AG04449 (cell line): ENCODE measurements around the gene SUCLG2.

Experiments used
- CTCF ChIA-PET: fragments of 350-600 bp; formaldehyde crosslinking; extraction: SDS; loops from one replicate; lab custom pipeline; 2021; ENCODE audit warnings: antibody characterized with exemption; lab: Yijun Ruan, JAX
- POLR2A ChIA-PET: fragments of 400-600, 350-600 bp; formaldehyde crosslinking; extraction: SDS; loops from one replicate; lab custom pipeline; 2020; ENCODE audit warnings: antibody characterized with exemption, inconsistent platforms; lab: Yijun Ruan, JAX
- DNase-seq: peaks from one replicate; pipeline ENCODE4 v3.0.0-alpha.2; 2010; ENCODE audit warnings: low read depth, low spot score
- H3K4me3 ChIP-seq: 2 replicates; pipeline ENCODE4 v1.5.1; 2011; ENCODE audit warnings: low read depth, mild to moderate bottlenecking, control low read depth, low read length
- CTCF ChIP-seq: IDR thresholded peaks from one replicate; pipeline ENCODE4 v1.5.1; 2011; ENCODE audit warnings: mild to moderate bottlenecking, moderate library complexity, low read length, control low read depth, inconsistent platforms; ENCODE audit not compliant: insufficient read depth; ENCODE audit errors: missing control alignments

Gene SUCLG2

GRCh38 chr3:67386451-67386850 is 268.0 kb downstream of the SUCLG2 start:
- no peak for DNase-seq
- ChIA-PET CTCF (interaction anchor here (1.3 to 9.8 kb wide), 3 partner anchors 13 to 405 kb away, joined by 3 to 141 read pairs (median 89); no protein-coding TSS in a partner anchor), POLR2A (no interaction called here)
- no peak for TF ChIP-seq CTCF
- H3K4me3 ChIP-seq = no peak overlapping the region

GRCh38 chr3:67384760-67385397 is 269.5 kb downstream of the SUCLG2 start:
- ChIA-PET CTCF (interaction anchor here (0.6 to 9.8 kb wide), 19 partner anchors 11 to 1494 kb away, joined by 3 to 141 read pairs (median 4); no protein-coding TSS in a partner anchor), POLR2A (no interaction called here)
- no peak overlapping the region for H3K4me3 ChIP-seq
- DNase-seq = no peak
- peak; percentile 68 for TF ChIP-seq CTCF

- no peak overlapping the region for H3K4me3 ChIP-seq
- CTCF ChIA-PET = interaction anchor here (0.6 to 9.8 kb wide), 22 partner anchors 10 to 1494 kb away, joined by 3 to 141 read pairs (median 4); no protein-coding TSS in a partner anchor
- DNase-seq = no peak
- POLR2A ChIA-PET = no interaction called here
- TF ChIP-seq CTCF = no peak
Measured at GRCh38 chr3:67384016-67384415, 270.4 kb downstream of the SUCLG2 start.

GRCh38 chr3:67383379-67383778 is 271.0 kb downstream of the SUCLG2 start:
- H3K4me3 ChIP-seq = no peak overlapping the region
- POLR2A ChIA-PET = no interaction called here
- CTCF ChIA-PET = interaction anchor here (0.8 to 9.8 kb wide), 13 partner anchors 17 to 408 kb away, joined by 3 to 141 read pairs (median 4); partner anchors contain the start of gene SUCLG2
- TF ChIP-seq CTCF = no peak
- no peak for DNase-seq

GRCh38 chr3:67382536-67382935 is 271.9 kb downstream of the SUCLG2 start:
- ChIA-PET POLR2A (no interaction called here), CTCF (interaction anchor here (0.8 to 9.8 kb wide), 11 partner anchors 15 to 409 kb away, joined by 3 to 141 read pairs (median 5); partner anchors contain the start of gene SUCLG2)
- no peak for TF ChIP-seq CTCF

GRCh38 chr3:67381667-67382272 is 272.6 kb downstream of the SUCLG2 start:
- DNase-seq = no peak
- TF ChIP-seq CTCF = peak; percentile 50
- no peak overlapping the region for H3K4me3 ChIP-seq
- ChIA-PET POLR2A (no interaction called here), CTCF (interaction anchor here (0.7 to 9.8 kb wide), 24 partner anchors 10 to 410 kb away, joined by 3 to 141 read pairs (median 4); partner anchors contain the start of gene SUCLG2)

More at GRCh38 chr3:67382536-67382935, 271.9 kb downstream of the SUCLG2 start:
- no peak overlapping the region for H3K4me3 ChIP-seq
- no peak for DNase-seq
